CD14-positive monocyte (primary cell): ENCODE measurements around the gene ACTR10. TPM values are rescaled to one million over a fixed set of nuclear protein-coding genes. Genes with fewer than 3 reads are reported as not detected.
A peak's percentile ranks its signal among the peaks of the same experiment; 100 is the strongest.

Source experiments
- DNase-seq, 3 donors: peaks; one replicate each; pipeline ENCODE4 v3.0.0-alpha.2; 2011 to 2022
- H2AFZ ChIP-seq: 2 replicates; pipeline ENCODE4 v1.6.0; 2012; ENCODE audit warnings: mild to moderate bottlenecking, low read depth, low read length, inconsistent platforms; ENCODE audit not compliant: insufficient read depth, poor library complexity, severe bottlenecking
- H3K27ac ChIP-seq, 2 donors: 1 replicate in 1 of 2; 2 replicates in 1 of 2; pipeline ENCODE4 v1.5.1; 2012 to 2013; ENCODE audit warnings: low read length in 2 of 2, control low read depth in 1 of 2, inconsistent platforms in 1 of 2, low read depth in 1 of 2, mild to moderate bottlenecking in 1 of 2
- H3K27me3 ChIP-seq, 2 donors: one replicate each; pipeline versions ENCODE4 v1.6.0 to v1.6.1; 2011 to 2013; ENCODE audit warnings: low read length in 2 of 2; ENCODE audit not compliant: control insufficient read depth in 2 of 2, insufficient read depth in 2 of 2
- H3K36me3 ChIP-seq, 2 donors: replicated peaks in 1 of 2; 1 replicate in 1 of 2; 2 replicates in 1 of 2; pipeline versions ENCODE4 v1.5.1 to v1.6.1; 2012 to 2013; ENCODE audit warnings: low read length in 2 of 2, control low read depth in 1 of 2, inconsistent platforms in 1 of 2, mild to moderate bottlenecking in 1 of 2; ENCODE audit not compliant: insufficient read depth in 2 of 2, control insufficient read depth in 1 of 2
- H3K4me1 ChIP-seq, 2 donors: 1 replicate in 1 of 2; 2 replicates in 1 of 2; pipeline versions ENCODE4 v1.5.1 to v1.6.1; 2012 to 2013; ENCODE audit warnings: low read length in 2 of 2, control low read depth in 1 of 2, inconsistent platforms in 1 of 2, mild to moderate bottlenecking in 1 of 2, moderate library complexity in 1 of 2; ENCODE audit not compliant: insufficient read depth in 2 of 2, control insufficient read depth in 1 of 2
- H3K4me2 ChIP-seq: replicated peaks from 2 replicates; pipeline ENCODE3; 2012; ENCODE audit warnings: low read length, moderate library complexity, mild to moderate bottlenecking; ENCODE audit not compliant: poor library complexity, severe bottlenecking; ENCODE audit errors: extremely low read depth
- H3K4me3 ChIP-seq, 3 experiments: fragments of 200-600 bp in 1 of 3; sonication (generic) in 1 of 3; replicated peaks in 1 of 3; 1 replicate in 2 of 3; 2 replicates in 1 of 3; pipeline ENCODE4 v1.5.1; 2011 to 2013; ENCODE audit warnings: low read length in 3 of 3, mild to moderate bottlenecking in 3 of 3, control low read depth in 2 of 3, low read depth in 2 of 3, inconsistent platforms in 1 of 3, moderate library complexity in 1 of 3
- H3K79me2 ChIP-seq: 2 replicates; pipeline ENCODE4 v1.6.0; 2012; ENCODE audit warnings: mild to moderate bottlenecking, control low read depth, inconsistent platforms, low read length, moderate library complexity; ENCODE audit not compliant: insufficient read depth
- H3K9ac ChIP-seq: 2 replicates; pipeline ENCODE4 v1.6.0; 2017; ENCODE audit warnings: low read length, mild to moderate bottlenecking; ENCODE audit not compliant: insufficient read depth, poor library complexity, severe bottlenecking
- H3K9me3 ChIP-seq, 2 donors: replicated peaks in 1 of 2; 1 replicate in 1 of 2; 2 replicates in 1 of 2; pipeline versions ENCODE4 v1.5.1 to v1.6.1; 2012 to 2013; ENCODE audit warnings: low read length in 2 of 2, control low read depth in 1 of 2; ENCODE audit not compliant: control insufficient read depth in 1 of 2, insufficient read depth in 1 of 2
- H4K20me1 ChIP-seq: 2 replicates; pipeline ENCODE4 v1.6.0; 2012; ENCODE audit warnings: mild to moderate bottlenecking, low read length, control low read depth, moderate library complexity; ENCODE audit not compliant: insufficient read depth
- H3K27ac Mint-ChIP-seq, 7 donors: one replicate each; pipeline ENCODE4 v1.8.0; 2020; ENCODE audit warnings: mild to moderate bottlenecking in 7 of 7, mixed read lengths in 7 of 7, moderate library complexity in 6 of 7, inconsistent platforms in 2 of 7
- H3K27me3 Mint-ChIP-seq, 3 donors: one replicate each; pipeline ENCODE4 v1.8.0; 2021 to 2022; ENCODE audit warnings: low read depth in 3 of 3, mild to moderate bottlenecking in 3 of 3, mixed read lengths in 3 of 3, moderate library complexity in 3 of 3, inconsistent platforms in 1 of 3
- H3K36me3 Mint-ChIP-seq, 2 donors: one replicate each; pipeline ENCODE4 v1.8.0; 2020; ENCODE audit warnings: mixed read lengths in 2 of 2, inconsistent platforms in 1 of 2, mild to moderate bottlenecking in 1 of 2
- H3K4me1 Mint-ChIP-seq: one replicate; pipeline ENCODE4 v1.8.0; 2020; ENCODE audit warnings: mild to moderate bottlenecking, mixed read lengths
- H3K4me3 Mint-ChIP-seq, 2 donors: one replicate each; pipeline ENCODE4 v1.8.0; 2020; ENCODE audit warnings: mild to moderate bottlenecking in 2 of 2, mixed read lengths in 2 of 2, moderate library complexity in 1 of 2
- H3K9me3 Mint-ChIP-seq, 7 donors: one replicate each; pipeline ENCODE4 v1.8.0; 2020 to 2022; ENCODE audit warnings: mixed read lengths in 7 of 7, mild to moderate bottlenecking in 6 of 7, moderate library complexity in 6 of 7, inconsistent platforms in 2 of 7
- CTCF ChIP-seq: fragments of 200-600 bp; IDR thresholded peaks from one replicate; pipeline ENCODE4 v1.8.0; 2022; ENCODE audit warnings: antibody characterized with exemption, mild to moderate bottlenecking
- WGBS: methylation state at CpG from one replicate; pipeline ENCODE4 v1.1.5; 2013; ENCODE audit warnings: missing lambda C conversion rate; ENCODE audit not compliant: insufficient coverage; 5-methylcytosine and 5-hydroxymethylcytosine counted together
- intact Hi-C, 2 donors: fragments of 100-400 bp; cut with micrococcal nuclease; formaldehyde crosslinking; loops; one replicate each; pipeline versions ENCODE4 v1.15.0 to v1.15.1; 2023
- polyA plus RNA-seq, 3 donors: library from polyadenylated mRNA; depleted of rRNA in 1 of 3; unstranded in 2 of 3; stranded (reverse) in 1 of 3; fragments of 300-500 nt in 2 of 3; fragments of >200 nt in 1 of 3; fragmentation: Illumina TruSeq in 2 of 3; gene quantifications; 1 replicate in 2 of 3; 2 replicates in 1 of 3; pipeline ENCODE4 v1.2.3, GENCODE V29; 2012 to 2021

Gene ACTR10
- polyA plus RNA-seq, 3 donors = 33.8 to 91.7 (median 83.3) TPM

GRCh38 chr14:58151133-58152013 lies 48.6 kb upstream of the ACTR10 start:
- DNase-seq = no peak
- Mint-ChIP-seq H3K4me1 (peaks cover 16% of the 10 kb centered on the region), H3K27ac (no peak overlapping the region), H3K9me3 (peaks cover 0 to 9% (median 0%) of the 10 kb centered on the region in 7 donors), H3K27me3 (peaks cover 41 to 60% (median 43%) of the 10 kb centered on the region in 3 donors), H3K36me3 (no peaks in the 10 kb centered on the region), H3K4me3 (peak overlapping the region; percentile 80 to 92)
- Histone ChIP-seq H2AFZ (peak overlapping the region; percentile 83), H3K36me3 (no peaks in the 10 kb centered on the region), H3K27me3 (peaks cover 34 to 53% of the 10 kb centered on the region in 2 donors), H3K4me3 (peak overlapping the region; percentile 27 to 82 (median 29)), H3K27ac (no peak overlapping the region), H3K9me3 (peaks cover 0 to 6% of the 10 kb centered on the region in 2 donors), H3K4me1 (peaks cover 13 to 18% of the 10 kb centered on the region in 2 donors), H3K79me2 (no peaks in the 10 kb centered on the region), H3K4me2 (peak overlapping the region; percentile 96), H4K20me1 (no peaks in the 10 kb centered on the region), H3K9ac (peak overlapping the region; percentile 56)
- WGBS = 4% methylated on average over 49 of the region's 56 CpGs
- TF ChIP-seq CTCF = no peak
- intact Hi-C loops = no loop called here

DNA sequence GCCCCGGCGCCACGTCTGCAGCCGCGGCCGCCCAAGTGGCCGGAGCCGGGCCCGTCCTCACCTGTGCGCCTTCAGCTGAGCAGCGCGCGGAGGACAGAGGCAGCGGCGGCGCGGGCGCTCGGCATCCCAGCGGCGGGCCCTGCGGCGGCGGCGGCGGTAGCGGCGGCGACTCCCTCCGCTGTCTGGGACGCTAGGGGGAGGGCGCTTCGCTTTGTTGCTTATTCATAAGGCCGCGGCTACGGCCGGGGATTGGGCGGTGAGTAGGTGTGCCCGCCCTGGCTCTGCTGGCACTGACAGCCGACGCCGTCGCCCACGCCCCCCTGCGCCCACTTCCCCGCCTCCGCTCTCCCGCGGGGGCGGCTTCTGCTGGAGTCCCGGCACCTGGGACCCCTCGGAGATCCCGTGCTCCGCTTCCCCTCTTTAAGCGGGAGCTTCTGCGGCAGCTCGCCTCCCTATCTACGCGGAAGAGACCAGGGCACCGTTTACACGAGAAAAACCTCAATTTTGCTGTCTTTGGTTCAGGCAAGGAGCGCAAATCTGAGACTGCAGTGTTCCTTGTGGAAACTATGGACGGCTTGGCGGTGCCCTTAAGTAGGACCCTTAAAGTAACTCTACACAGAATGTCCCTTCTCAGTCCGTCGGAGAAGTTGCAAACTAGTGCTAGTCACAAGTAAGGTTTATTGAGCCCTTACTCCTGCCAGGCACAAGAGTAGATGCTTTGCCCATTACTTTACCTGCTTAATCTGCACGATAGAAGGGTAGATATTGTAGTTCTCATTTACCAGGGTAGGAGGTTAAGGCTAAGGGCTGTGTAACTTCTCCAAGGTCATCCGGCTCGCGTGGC lies 47.7 kb upstream of the ACTR10 start, which contains the start of gene ARMH4:
Gene ARMH4 (minus strand): TSS at position 200 of the 844 bp plus-strand sequence. CDS start 12,855 bp downstream, outside the sequence.
- Mint-ChIP-seq H3K27ac (peak within 1 kb of the TSS in 1 of 7 donors; percentile 41), H3K27me3 (peaks cover 39 to 59% (median 47%) of the 10 kb centered on the region in 3 donors), H3K9me3 (peaks cover 0 to 9% (median 0%) of the 10 kb centered on the region in 7 donors), H3K4me1 (peaks cover 16% of the 10 kb centered on the region), H3K4me3 (peak within 1 kb of the TSS; percentile 80 to 92), H3K36me3 (no peaks in the 10 kb centered on the region)
- TF ChIP-seq CTCF = no peak
- peaks cover 0 to 6% of the 10 kb centered on the region in 2 donors for H3K9me3 ChIP-seq
- WGBS = under 1% methylated on average over 66 of the region's 70 CpGs
- H3K4me2 ChIP-seq = peak within 1 kb of the TSS; percentile 96
- H3K4me3 ChIP-seq = peak within 1 kb of the TSS; percentile 41 to 82 (median 50)
- no peaks in the 10 kb centered on the region for H3K36me3 ChIP-seq
- no peaks in the 10 kb centered on the region for H4K20me1 ChIP-seq
- peaks cover 13 to 18% of the 10 kb centered on the region in 2 donors for H3K4me1 ChIP-seq
- intact Hi-C loops = no loop called here
- no peak within 1 kb of the TSS for H3K27ac ChIP-seq
- peak; percentile 17 to 35 (median 33) for DNase-seq
- H3K9ac ChIP-seq = peak within 1 kb of the TSS; percentile 56
- no peaks in the 10 kb centered on the region for H3K79me2 ChIP-seq
- peaks cover 34 to 53% of the 10 kb centered on the region in 2 donors for H3K27me3 ChIP-seq
- peak within 1 kb of the TSS; percentile 83 for H2AFZ ChIP-seq
